Iris pigment epithelial cell (primary cell): ENCODE data around the gene RALA.
A peak's percentile ranks its signal among the peaks of the same experiment; 100 is the strongest.
"Not testable (repeated sequence)": the region's sequence is repeated elsewhere in the genome, so short reads cannot be mapped to it uniquely, and the experiment has no call there.

Experiments
- DNase-seq: peaks from one replicate; pipeline ENCODE4 v3.0.0-alpha.2; 2011; ENCODE audit warnings: low read depth

Gene RALA

GRCh38 chr7:39686261-39686924 lies 63.0 kb downstream of the RALA start:
- DNase-seq, result no peak

GRCh38 chr7:39688611-39689480 lies 65.5 kb downstream of the RALA start:
- DNase-seq, result peak; percentile 36

- peak; percentile 59 for DNase-seq
These were observed 68.4 kb downstream of the RALA start for GRCh38 chr7:39691821-39692220.

GRCh38 chr7:39693086-39693485 lies 69.7 kb downstream of the RALA start:
- DNase-seq, result not testable (repeated sequence)

GRCh38 chr7:39693812-39694211 lies 70.4 kb downstream of the RALA start:
- no peak for DNase-seq

GRCh38 chr7:39695852-39696586 lies 72.6 kb downstream of the RALA start:
- DNase-seq, result no peak

- no peak for DNase-seq
These were observed 73.3 kb downstream of the RALA start for GRCh38 chr7:39696631-39697030.

GRCh38 chr7:39697483-39697882 lies 74.1 kb downstream of the RALA start:
- DNase-seq, result no peak

GRCh38 chr7:39700165-39700564 lies 76.8 kb downstream of the RALA start:
- DNase-seq, result no peak

- DNase-seq, result no peak
These were observed 77.6 kb downstream of the RALA start for GRCh38 chr7:39700932-39701331.

- DNase-seq, result no peak
These were observed 78.8 kb downstream of the RALA start for GRCh38 chr7:39702133-39702532.

GRCh38 chr7:39703144-39703543 lies 79.8 kb downstream of the RALA start:
- DNase-seq, result peak; percentile 32

- DNase-seq, result no peak
These were observed 85.7 kb downstream of the RALA start for GRCh38 chr7:39709029-39709428.

GRCh38 chr7:39709768-39710311 lies 86.5 kb downstream of the RALA start:
- DNase-seq, result peak; percentile 73

GRCh38 chr7:39712751-39713150 lies 89.4 kb downstream of the RALA start:
- DNase-seq, result no peak

GRCh38 chr7:39714447-39715091 lies 91.2 kb downstream of the RALA start:
- no peak for DNase-seq

GRCh38 chr7:39720586-39720985 lies 97.2 kb downstream of the RALA start:
- DNase-seq, result no peak

- DNase-seq, result no peak
These were observed 98.0 kb downstream of the RALA start for GRCh38 chr7:39721345-39721744.

GRCh38 chr7:39721919-39722597 lies 98.7 kb downstream of the RALA start:
- no peak for DNase-seq

GRCh38 chr7:39727231-39728012 lies 104.0 kb downstream of the RALA start:
- no peak for DNase-seq
